LNCaP clone FGC (cell line): ENCODE measurements around the gene LHX2.

Source experiments
- DNase-seq: peaks from one replicate; pipeline ENCODE4 v3.0.0-alpha.2; 2011; ENCODE audit warnings: low read depth
- H3K4me3 ChIP-seq: 2 replicates; pipeline ENCODE4 v1.5.1; 2011; ENCODE audit warnings: mild to moderate bottlenecking, low read depth, low read length, control low read depth
- CTCF ChIP-seq: IDR thresholded peaks from 2 replicates; pipeline ENCODE4 v1.5.1; 2012; ENCODE audit warnings: mild to moderate bottlenecking; ENCODE audit not compliant: control insufficient read depth, insufficient read depth; ENCODE audit errors: extremely low read depth

Gene LHX2

GRCh38 chr9:124036578-124036977 is 25.0 kb downstream of the LHX2 start:
- H3K4me3 ChIP-seq, result no peak overlapping the region
- DNase-seq, result no peak
- TF ChIP-seq CTCF, result no peak

- no peak for DNase-seq
- peak overlapping the region; percentile 17; the same call in 1 of the 2 replicates for H3K4me3 ChIP-seq
- 0 out of 2 replicates have a peak, but pooled peaks have one; percentile 13 for TF ChIP-seq CTCF
Observed at GRCh38 chr9:124037790-124038189, 26.2 kb downstream of the LHX2 start.

DNA sequence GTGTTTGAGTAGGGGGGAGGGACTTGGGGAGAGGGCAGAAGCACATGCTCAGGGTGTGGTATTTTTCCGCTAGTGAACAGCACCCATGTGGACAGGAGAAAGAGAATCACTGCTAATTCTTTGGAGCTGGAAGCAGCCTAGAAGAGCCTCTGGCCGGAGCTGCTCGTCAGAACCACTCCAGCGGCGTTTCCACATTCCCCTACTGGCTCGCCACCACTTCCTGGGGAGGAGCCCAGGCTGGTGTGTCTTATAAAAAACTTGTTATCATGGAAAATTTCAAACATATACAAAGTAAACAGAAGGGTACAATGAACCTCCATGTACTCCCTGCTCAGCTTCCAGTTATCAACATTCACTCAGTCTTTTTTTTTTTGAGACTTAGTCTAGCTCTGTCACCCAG is 26.7 kb downstream of the LHX2 start:
- peak overlapping the region; percentile 17; the same call in 1 of the 2 replicates for H3K4me3 ChIP-seq
- peak; percentile 80 for DNase-seq
- no peak for TF ChIP-seq CTCF

GRCh38 chr9:124038790-124039633 is 27.4 kb downstream of the LHX2 start:
- DNase-seq, result no peak
- no peak for TF ChIP-seq CTCF
- no peak overlapping the region for H3K4me3 ChIP-seq

- no peak for DNase-seq
- H3K4me3 ChIP-seq, result no peak overlapping the region
- TF ChIP-seq CTCF, result 0 out of 2 replicates have a peak, but pooled peaks have one; percentile 1
Observed at GRCh38 chr9:124040186-124040931, 28.8 kb downstream of the LHX2 start.

- peak; percentile 51 for TF ChIP-seq CTCF
- no peak overlapping the region for H3K4me3 ChIP-seq
- no peak for DNase-seq
Observed at GRCh38 chr9:124040935-124041816, 29.6 kb downstream of the LHX2 start.
